Measurements from ENCODE around the gene MICAL3.

- TF ChIP-seq CTCF (IDR thresholded peaks at IDR 0.05) = no peak
- TF ChIP-seq POLR2A (IDR thresholded peaks at IDR 0.05) = no peak
These were observed 42.9 kb downstream of the MICAL3 start for GRCh38 chr22:17981497-17981896.
